Measurements from ENCODE around the gene CLINT1. TPM values are rescaled to one million over a fixed set of nuclear protein-coding genes. Genes with fewer than 3 reads are reported as not detected.

CLINT1 gene
- total and polyA plus RNA-seq, 4 donors = 46.2 to 80.4 (median 54.0) TPM

DNA sequence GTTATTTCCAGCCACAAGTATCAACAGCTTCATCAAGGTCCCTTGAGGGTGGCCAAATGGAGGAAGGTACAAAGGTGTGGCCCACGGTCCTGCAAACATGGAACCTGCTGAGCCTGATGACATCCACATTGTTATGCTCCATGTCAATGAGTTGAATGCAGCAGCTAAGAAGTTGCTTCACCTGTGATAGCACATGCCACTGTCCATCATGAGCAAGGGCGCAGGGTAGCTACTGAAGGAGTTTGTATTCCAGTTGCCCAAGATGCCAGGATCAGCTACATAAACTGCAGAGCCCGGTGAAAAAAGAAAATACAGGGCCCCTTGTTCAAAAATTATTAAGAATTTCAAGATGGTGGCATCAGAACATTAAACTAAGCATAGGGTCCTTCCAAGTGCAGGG is 91.3 kb downstream of the CLINT1 start:
- H3K4me3 ChIP-seq (ENCODE audit: low read depth, low read length) = no peak overlapping the region
- no peaks in the 10 kb centered on the region for H3K36me3 ChIP-seq (ENCODE audit: control insufficient read depth, insufficient read depth, low read length)
- no peaks in the 10 kb centered on the region for H3K9me3 ChIP-seq (ENCODE audit: control insufficient read depth, insufficient read depth, low read length)
- WGBS (ENCODE audit: insufficient coverage) = 58% methylated on average over 3 of the region's 3 CpGs
- no peak overlapping the region for H3K27ac ChIP-seq (ENCODE audit: low read depth, low read length)
- no peak for DNase-seq (ENCODE audit: low read depth in 4 of 6, low spot score in 6 of 6)
- peaks cover under 1% of the 10 kb centered on the region for H3K4me1 ChIP-seq (ENCODE audit: control insufficient read depth, insufficient read depth, low read length)
- H3K27me3 ChIP-seq (ENCODE audit: control insufficient read depth, insufficient read depth, low read length) = no peaks in the 10 kb centered on the region

DNA sequence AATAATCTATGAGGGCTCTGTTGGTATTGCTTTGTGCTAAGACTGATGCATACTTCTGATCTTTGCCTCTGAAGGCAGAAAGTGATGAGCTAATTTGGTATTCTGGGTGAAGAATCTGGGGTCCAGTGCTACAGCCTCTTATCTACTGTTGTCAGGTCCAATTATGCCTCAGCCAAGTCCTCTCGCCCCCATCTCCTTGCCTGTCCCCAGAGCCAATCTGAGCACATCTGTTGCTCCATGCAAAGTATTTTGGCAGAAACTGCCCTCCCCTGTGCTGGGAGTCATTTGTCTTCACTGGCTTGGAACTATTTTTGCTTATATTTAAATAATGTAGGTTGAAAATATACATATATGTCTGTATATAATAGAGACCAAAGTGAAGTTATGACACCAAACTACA is 92.0 kb downstream of the CLINT1 start:
- H3K9me3 ChIP-seq (ENCODE audit: control insufficient read depth, insufficient read depth, low read length) = no peaks in the 10 kb centered on the region
- DNase-seq (ENCODE audit: low read depth in 4 of 6, low spot score in 6 of 6) = no peak
- H3K4me1 ChIP-seq (ENCODE audit: control insufficient read depth, insufficient read depth, low read length) = peaks cover 7% of the 10 kb centered on the region
- 57% methylated on average over 1 of the region's 1 CpG for WGBS (ENCODE audit: insufficient coverage)
- H3K36me3 ChIP-seq (ENCODE audit: control insufficient read depth, insufficient read depth, low read length) = no peaks in the 10 kb centered on the region
- H3K27me3 ChIP-seq (ENCODE audit: control insufficient read depth, insufficient read depth, low read length) = no peaks in the 10 kb centered on the region
- H3K4me3 ChIP-seq (ENCODE audit: low read depth, low read length) = no peak overlapping the region
- H3K27ac ChIP-seq (ENCODE audit: low read depth, low read length) = no peak overlapping the region

GRCh38 chr5:157766442-157766841 is 92.5 kb downstream of the CLINT1 start:
- Histone ChIP-seq H3K4me1 (ENCODE audit: control insufficient read depth, insufficient read depth, low read length) (peaks cover 7% of the 10 kb centered on the region), H3K4me3 (ENCODE audit: low read depth, low read length) (no peak overlapping the region), H3K27ac (ENCODE audit: low read depth, low read length) (no peak overlapping the region), H3K9me3 (ENCODE audit: control insufficient read depth, insufficient read depth, low read length) (no peaks in the 10 kb centered on the region), H3K36me3 (ENCODE audit: control insufficient read depth, insufficient read depth, low read length) (no peaks in the 10 kb centered on the region), H3K27me3 (ENCODE audit: control insufficient read depth, insufficient read depth, low read length) (no peaks in the 10 kb centered on the region)
- DNase-seq (ENCODE audit: low read depth in 4 of 6, low spot score in 6 of 6) = no peak
- WGBS (ENCODE audit: insufficient coverage) = 91% methylated on average over 6 of the region's 7 CpGs

DNA sequence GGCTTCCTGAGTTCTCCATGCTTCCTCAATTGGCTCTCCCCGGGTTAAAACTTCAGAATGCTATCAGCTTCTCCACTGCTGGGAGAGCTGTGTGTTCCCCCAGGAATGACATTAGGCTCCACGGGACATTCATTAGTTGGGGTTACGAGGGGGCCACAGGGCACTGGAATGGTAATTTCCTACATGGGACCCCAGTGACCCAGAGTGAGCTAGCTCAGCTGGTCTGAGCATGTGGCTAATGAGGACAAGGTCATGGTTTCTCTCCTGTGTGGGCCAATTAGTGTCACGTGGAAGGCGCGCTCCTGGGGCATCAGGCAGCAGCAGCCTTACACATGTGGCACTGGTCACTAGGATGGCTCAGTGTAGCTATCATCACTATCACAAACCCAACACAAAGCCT is 94.4 kb downstream of the CLINT1 start:
- 83% methylated on average over 6 of the region's 6 CpGs for WGBS (ENCODE audit: insufficient coverage)
- no peak for DNase-seq (ENCODE audit: low read depth in 4 of 6, low spot score in 6 of 6)
- Histone ChIP-seq H3K36me3 (ENCODE audit: control insufficient read depth, insufficient read depth, low read length) (peaks cover 5% of the 10 kb centered on the region), H3K27me3 (ENCODE audit: control insufficient read depth, insufficient read depth, low read length) (no peaks in the 10 kb centered on the region), H3K4me1 (ENCODE audit: control insufficient read depth, insufficient read depth, low read length) (peaks cover 7% of the 10 kb centered on the region), H3K9me3 (ENCODE audit: control insufficient read depth, insufficient read depth, low read length) (no peaks in the 10 kb centered on the region), H3K4me3 (ENCODE audit: low read depth, low read length) (no peak overlapping the region), H3K27ac (ENCODE audit: low read depth, low read length) (no peak overlapping the region)

GRCh38 chr5:157761690-157762621 is 97.0 kb downstream of the CLINT1 start:
- H3K9me3 ChIP-seq (ENCODE audit: control insufficient read depth, insufficient read depth, low read length) = no peaks in the 10 kb centered on the region
- H3K4me3 ChIP-seq (ENCODE audit: low read depth, low read length) = no peak overlapping the region
- peaks cover 6% of the 10 kb centered on the region for H3K36me3 ChIP-seq (ENCODE audit: control insufficient read depth, insufficient read depth, low read length)
- H3K27ac ChIP-seq (ENCODE audit: low read depth, low read length) = no peak overlapping the region
- H3K27me3 ChIP-seq (ENCODE audit: control insufficient read depth, insufficient read depth, low read length) = no peaks in the 10 kb centered on the region
- peak in 3 of 6 donors; percentile 71 to 96 (median 81) for DNase-seq (ENCODE audit: low read depth in 4 of 6, low spot score in 6 of 6)
- 13% methylated on average over 4 of the region's 10 CpGs for WGBS (ENCODE audit: insufficient coverage)
- H3K4me1 ChIP-seq (ENCODE audit: control insufficient read depth, insufficient read depth, low read length) = peaks cover 7% of the 10 kb centered on the region

GRCh38 chr5:157758706-157759105 is 100.2 kb downstream of the CLINT1 start:
- Histone ChIP-seq H3K4me3 (ENCODE audit: low read depth, low read length) (no peak overlapping the region), H3K36me3 (ENCODE audit: control insufficient read depth, insufficient read depth, low read length) (peaks cover 23% of the 10 kb centered on the region), H3K27me3 (ENCODE audit: control insufficient read depth, insufficient read depth, low read length) (no peaks in the 10 kb centered on the region), H3K27ac (ENCODE audit: low read depth, low read length) (no peak overlapping the region), H3K4me1 (ENCODE audit: control insufficient read depth, insufficient read depth, low read length) (peaks cover 7% of the 10 kb centered on the region), H3K9me3 (ENCODE audit: control insufficient read depth, insufficient read depth, low read length) (no peaks in the 10 kb centered on the region)
- no peak for DNase-seq (ENCODE audit: low read depth in 4 of 6, low spot score in 6 of 6)
- WGBS (ENCODE audit: insufficient coverage) = 67% methylated on average over 1 of the region's 1 CpG

DNA sequence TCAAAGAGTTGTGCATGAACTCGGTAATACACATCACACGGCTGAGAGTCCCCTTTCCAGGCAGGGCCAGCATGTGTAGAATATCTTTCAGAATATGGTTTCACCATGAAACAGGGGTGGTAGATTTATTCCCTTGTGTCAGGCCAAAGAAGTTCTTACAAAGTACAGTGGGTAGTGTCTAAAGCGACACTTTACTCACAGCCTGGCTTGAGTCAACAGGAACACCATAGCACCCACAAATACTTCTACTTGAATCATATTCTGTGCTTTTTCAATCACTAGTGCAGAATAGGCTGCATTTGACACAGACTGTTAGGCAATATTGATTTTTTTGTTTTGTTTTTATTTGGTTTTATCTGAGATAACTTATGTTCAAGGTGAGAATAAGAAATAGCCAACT is 102.8 kb downstream of the CLINT1 start:
- WGBS (ENCODE audit: insufficient coverage) = 93% methylated on average over 2 of the region's 3 CpGs
- no peaks in the 10 kb centered on the region for H3K27me3 ChIP-seq (ENCODE audit: control insufficient read depth, insufficient read depth, low read length)
- H3K4me1 ChIP-seq (ENCODE audit: control insufficient read depth, insufficient read depth, low read length) = no peaks in the 10 kb centered on the region
- peaks cover 30% of the 10 kb centered on the region for H3K36me3 ChIP-seq (ENCODE audit: control insufficient read depth, insufficient read depth, low read length)
- no peak overlapping the region for H3K27ac ChIP-seq (ENCODE audit: low read depth, low read length)
- no peak overlapping the region for H3K4me3 ChIP-seq (ENCODE audit: low read depth, low read length)
- no peaks in the 10 kb centered on the region for H3K9me3 ChIP-seq (ENCODE audit: control insufficient read depth, insufficient read depth, low read length)
- no peak for DNase-seq (ENCODE audit: low read depth in 4 of 6, low spot score in 6 of 6)

- no peak for DNase-seq (ENCODE audit: low read depth in 4 of 6, low spot score in 6 of 6)
- H3K36me3 ChIP-seq (ENCODE audit: control insufficient read depth, insufficient read depth, low read length) = peaks cover 23% of the 10 kb centered on the region
- no peak overlapping the region for H3K4me3 ChIP-seq (ENCODE audit: low read depth, low read length)
- H3K27ac ChIP-seq (ENCODE audit: low read depth, low read length) = no peak overlapping the region
- H3K9me3 ChIP-seq (ENCODE audit: control insufficient read depth, insufficient read depth, low read length) = no peaks in the 10 kb centered on the region
- H3K27me3 ChIP-seq (ENCODE audit: control insufficient read depth, insufficient read depth, low read length) = no peaks in the 10 kb centered on the region
- H3K4me1 ChIP-seq (ENCODE audit: control insufficient read depth, insufficient read depth, low read length) = no peaks in the 10 kb centered on the region
- no CpG with 5 or more reads among the region's 1 CpG for WGBS (ENCODE audit: insufficient coverage)
Measured at GRCh38 chr5:157750320-157750719, 108.6 kb downstream of the CLINT1 start.

GRCh38 chr5:157749462-157749799 is 109.5 kb downstream of the CLINT1 start:
- Histone ChIP-seq H3K27ac (ENCODE audit: low read depth, low read length) (no peak overlapping the region), H3K4me1 (ENCODE audit: control insufficient read depth, insufficient read depth, low read length) (peaks cover 5% of the 10 kb centered on the region), H3K27me3 (ENCODE audit: control insufficient read depth, insufficient read depth, low read length) (no peaks in the 10 kb centered on the region), H3K4me3 (ENCODE audit: low read depth, low read length) (no peak overlapping the region), H3K9me3 (ENCODE audit: control insufficient read depth, insufficient read depth, low read length) (no peaks in the 10 kb centered on the region), H3K36me3 (ENCODE audit: control insufficient read depth, insufficient read depth, low read length) (peaks cover 16% of the 10 kb centered on the region)
- WGBS (ENCODE audit: insufficient coverage) = no CpG with 5 or more reads among the region's 11 CpGs
- no peak for DNase-seq (ENCODE audit: low read depth in 4 of 6, low spot score in 6 of 6)

Data from spinal cord (tissue), 10 donors.